ENCODE results near the gene DLG3.

The DLG3 gene

DNA sequence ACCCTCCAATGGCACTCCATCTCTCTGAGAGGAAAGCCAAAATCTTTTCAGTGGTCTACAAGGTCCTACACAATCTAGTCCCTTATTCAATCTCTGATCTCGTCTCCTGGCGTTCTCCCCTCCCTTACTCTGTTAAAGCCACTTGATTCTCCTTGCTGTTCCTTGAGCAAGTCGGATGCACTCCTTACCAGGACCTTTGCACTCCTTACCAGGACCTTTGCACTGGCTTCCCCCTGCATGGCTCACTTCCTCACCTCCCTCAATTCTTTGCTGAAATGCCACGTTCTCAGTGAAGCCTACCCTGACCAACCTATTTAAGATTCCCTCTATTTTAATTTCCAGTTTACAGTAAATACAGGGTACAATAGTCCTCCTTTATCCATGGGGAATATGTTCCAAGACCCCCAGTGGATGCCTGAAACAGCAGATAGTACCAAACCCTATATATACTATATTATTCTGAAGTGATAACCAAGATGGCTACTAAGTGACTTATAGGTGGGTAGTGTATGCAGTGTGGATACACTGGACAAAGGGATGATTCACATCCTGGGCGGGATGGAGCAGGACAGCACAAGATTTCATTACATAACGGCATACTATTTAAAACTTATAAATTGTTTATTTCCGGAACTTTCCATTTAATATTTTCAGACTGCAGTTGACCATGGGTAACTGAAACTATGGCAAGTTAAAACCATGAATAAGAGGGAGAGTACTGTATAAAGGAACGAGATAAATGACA, 6.5 kb upstream of the DLG3 start:
- no peak for FAIRE-seq

DNA sequence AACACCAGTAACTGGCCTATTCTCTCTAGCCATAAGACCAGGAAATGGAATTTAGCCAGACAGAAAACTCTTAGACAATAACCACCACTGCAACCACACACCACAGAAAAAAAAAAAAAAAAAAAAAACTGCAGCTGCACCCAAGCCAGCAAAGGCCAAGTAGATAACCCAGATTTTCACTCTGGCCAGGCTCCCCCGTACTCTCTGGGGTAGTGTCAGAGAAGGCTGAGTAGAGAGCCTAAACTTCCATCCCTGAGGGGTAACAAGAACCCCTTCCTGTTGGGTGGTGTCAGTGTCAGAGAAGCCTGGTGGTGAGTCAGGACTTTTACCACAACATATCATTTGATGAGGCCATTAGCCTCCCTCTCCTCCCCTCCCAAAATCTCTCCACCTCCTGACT, 5.6 kb upstream of the DLG3 start:
- FAIRE-seq = no peak

DNA sequence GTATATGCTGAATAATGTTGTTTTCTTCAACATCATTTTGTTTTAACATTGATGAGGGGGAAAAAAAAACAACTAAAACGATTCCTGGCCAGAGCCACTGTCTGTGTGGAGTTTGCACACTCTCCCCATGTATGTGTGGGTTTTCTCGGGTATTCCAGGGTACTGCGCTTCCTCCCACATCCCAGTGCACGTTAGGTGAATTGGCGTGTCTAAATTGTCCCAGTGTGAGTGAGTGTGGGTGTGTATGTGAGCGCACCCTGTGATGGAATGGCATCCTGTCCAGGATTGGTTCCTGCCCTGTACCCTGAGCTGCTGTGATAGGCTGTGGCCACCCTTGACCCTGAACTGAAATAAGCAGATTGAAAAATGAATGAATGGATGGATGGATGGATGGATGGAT, 2.4 kb upstream of the DLG3 start:
- FAIRE-seq = no peak

DNA sequence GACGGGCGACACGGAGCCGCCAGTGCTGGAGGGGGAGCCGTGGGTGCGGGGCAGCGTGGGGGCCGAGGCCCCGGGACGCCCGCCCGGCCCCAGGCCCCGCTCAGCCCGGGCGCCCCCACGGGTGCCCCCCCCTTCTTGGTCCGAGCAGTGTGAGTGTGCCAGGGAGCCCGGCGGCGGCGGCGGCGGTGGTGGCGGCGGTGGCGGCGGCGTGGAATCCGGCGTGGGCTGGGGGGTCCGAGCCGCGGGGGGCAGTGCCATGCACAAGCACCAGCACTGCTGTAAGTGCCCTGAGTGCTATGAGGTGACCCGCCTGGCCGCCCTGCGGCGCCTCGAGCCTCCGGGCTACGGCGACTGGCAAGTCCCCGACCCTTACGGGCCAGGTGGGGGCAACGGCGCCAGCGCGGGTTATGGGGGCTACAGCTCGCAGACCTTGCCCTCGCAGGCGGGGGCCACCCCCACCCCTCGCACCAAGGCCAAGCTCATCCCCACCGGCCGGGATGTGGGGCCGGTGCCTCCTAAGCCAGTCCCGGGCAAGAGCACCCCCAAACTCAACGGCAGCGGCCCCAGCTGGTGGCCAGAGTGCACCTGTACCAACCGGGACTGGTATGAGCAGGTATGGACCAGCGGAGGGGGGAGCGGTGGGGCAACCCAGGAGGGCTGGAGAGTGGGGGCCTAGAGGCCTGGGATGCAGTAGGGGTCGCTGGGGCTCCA, 466 bp downstream of the DLG3 start:
- FAIRE-seq = no peak

DNA sequence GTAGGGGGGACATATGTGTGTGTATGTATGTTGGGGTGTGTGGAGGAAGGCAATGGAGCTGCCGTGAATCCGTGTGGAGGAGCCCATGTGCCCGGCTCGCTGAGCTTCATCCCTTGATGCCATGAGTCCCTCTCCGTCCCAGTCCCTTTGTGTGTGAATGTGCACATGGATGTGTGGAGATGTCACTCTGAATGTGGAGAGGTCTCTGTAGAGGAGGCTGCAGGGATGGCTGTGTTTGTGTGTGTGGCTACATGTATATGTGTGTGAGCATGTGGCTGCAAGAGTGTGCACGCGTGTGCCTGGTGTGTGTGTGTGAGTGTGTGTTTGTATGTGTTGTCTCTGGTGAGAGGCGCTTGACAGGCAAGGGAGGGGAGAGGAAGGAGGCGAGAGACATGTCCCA, 1.3 kb downstream of the DLG3 start:
- no peak for FAIRE-seq

DNA sequence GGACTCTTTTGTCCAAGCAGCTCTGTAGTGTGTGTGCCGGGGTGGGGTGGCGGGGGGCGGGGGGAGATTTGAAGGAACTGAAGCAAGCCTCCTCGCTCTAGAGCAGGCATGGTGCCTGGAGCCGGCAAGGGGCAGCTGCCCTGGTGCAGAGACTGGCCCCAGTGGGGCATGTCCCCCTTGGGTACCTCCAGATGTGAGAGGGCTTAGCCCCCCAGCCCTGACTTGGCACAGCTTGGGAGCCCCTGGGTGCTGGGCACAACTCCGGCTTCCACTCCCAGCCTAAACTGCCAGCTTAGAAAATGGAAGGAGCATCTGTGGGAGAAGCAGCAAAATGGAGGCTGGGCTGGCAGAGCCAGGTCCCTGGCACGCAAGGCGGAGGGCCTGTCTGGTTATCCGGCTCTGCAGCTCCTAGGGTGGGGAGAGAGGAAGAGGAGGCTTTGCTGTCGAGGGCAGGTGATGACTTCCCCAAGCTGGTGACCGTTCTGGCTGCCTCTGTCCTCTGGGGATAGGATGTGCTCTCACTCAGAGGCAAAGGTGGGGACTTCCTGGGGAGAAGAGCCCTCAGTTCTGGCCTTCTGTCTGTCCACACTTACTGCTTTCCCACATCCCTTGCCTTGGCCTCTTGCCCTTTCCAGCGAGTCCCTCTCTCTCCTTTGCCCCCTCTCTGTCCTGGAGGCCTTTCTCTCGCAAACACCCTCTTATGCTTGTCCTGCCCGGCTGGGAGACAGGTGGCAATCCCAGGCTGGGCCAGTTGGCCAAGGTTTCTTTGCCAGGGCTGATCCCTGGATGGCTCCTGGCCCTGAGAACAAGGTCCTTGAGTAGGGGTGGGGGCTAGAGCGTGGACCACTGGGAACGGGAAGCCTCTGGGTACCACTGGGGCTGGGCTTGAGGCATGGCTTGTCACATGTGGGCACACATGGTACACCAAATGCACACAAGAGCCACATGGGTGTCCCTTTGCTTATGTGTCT, 2.0 kb downstream of the DLG3 start:
- no peak for FAIRE-seq

DNA sequence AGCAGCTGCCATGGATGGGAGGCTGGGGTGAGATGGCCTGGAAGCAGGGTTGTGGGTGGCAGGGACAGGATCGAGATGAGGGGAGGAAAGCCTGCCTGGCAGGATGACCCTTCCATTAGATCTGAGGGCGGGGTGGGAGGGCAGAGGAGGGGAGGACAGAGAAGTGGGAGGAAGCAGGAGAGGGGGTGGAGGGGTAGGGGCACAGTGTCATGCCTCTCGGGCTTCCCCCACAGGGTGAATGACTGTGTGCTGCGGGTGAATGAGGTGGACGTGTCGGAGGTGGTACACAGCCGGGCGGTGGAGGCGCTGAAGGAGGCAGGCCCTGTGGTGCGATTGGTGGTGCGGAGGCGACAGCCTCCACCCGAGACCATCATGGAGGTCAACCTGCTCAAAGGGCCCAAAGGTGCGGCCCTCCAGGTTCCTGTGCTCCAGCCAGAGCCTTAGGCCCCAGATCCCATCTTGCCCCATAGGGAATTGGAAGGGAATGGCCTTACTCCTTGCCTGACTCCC, 4.9 kb downstream of the DLG3 start:
- no peak for FAIRE-seq

DNA sequence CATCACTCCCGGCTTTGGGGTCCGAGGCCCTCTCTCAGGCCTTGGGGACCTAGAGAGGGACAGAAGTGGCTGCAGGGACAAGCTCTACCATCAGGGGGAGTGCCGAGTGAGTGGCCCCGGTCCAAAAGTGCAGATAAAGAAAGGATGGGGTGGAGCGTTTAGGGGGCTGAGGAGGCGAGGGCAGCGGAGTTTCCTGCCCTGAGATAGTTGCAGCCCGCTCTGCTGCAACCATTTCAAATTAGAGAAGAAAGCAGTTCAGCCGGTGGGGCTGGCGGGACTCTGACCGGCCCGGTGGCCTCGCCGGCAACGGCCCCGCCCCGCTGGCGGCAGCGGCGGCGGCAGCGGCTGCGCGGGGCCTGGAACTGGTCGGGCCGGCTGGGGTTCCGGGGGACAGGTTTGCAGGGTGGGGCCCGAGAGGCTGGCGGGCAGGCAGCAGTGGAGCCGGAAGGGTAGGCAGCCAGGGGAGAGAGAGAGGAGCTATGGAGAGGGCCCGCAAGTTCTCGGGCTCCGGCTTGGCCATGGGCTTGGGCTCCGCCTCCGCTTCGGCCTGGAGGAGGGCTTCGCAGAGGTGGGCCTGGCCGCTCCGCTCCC, 7.6 kb downstream of the DLG3 start:
- FAIRE-seq = no peak

DNA sequence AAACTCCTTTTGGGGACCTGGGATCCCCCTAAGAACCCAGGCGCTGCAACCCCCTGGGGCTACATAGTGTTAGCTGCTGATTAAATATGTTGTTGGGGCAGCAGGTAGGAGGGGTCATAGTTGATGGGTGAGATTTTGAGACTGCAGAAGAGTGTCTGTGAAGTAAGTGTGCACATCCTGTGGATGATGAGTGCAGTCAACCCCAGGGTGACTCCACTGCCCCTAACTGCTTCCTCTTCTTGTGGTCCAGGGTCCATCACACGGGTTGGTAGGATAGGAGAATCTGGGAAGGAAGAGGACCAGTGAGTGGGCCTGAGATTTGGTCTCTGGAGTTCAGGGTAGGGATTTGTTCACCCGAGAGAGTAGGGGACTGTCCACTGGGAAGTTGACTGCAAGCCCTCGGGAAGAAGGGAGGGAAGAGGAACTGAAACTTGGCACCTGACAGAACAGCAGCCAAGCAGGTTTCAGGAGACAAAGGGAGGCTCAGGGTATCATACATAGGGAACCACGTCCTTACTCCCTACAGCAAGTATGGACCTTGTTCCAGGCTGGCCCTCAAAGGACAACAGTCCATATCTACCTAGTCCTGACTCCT, 8.5 kb downstream of the DLG3 start:
- FAIRE-seq = no peak

DNA sequence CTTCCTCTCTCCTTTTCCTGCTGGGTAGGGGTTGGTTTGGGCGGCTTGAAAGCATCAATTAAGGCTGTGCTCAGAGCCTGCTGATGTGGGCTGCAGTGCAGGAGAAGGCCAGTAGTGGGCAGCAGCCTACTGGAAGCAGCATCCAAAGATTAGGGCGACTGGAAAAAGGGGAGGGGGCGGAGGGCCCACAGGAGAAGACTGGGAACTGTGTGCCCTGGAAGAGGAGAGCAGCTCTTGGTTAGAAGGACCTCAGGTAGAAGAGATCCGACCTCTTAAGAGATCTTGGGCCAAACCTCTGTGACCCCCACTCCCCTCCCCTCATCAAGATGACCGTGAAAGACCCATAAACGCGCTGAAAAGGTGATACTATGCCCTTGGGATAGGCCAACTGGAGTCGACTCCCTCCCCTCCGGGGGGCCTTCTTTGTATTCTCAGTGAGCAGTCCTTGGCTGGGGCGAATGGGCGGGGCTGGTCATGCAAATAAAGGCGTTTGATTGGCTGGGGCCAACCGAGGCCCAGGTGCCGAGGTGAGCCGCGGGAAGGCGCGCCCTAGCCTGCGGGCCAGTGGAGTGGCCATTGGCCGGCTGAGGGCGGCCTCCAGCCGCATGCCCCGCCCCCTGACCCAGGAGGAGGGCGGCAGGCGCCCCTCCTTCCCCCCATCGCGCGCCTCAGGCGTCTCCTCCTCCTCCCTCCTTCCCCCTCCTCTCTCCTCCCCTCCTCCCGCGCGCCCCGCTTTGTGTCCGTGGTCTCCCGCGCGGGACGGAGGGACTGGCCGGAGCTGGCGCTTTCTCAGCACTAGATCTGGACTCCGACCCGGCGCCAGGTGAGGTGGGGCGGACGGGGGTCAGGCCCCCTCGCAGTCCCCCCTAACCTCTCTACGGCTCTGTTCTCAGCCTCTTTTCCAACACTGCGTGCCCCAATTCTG, 10.1 kb downstream of the DLG3 start:
- FAIRE-seq = no peak

DNA sequence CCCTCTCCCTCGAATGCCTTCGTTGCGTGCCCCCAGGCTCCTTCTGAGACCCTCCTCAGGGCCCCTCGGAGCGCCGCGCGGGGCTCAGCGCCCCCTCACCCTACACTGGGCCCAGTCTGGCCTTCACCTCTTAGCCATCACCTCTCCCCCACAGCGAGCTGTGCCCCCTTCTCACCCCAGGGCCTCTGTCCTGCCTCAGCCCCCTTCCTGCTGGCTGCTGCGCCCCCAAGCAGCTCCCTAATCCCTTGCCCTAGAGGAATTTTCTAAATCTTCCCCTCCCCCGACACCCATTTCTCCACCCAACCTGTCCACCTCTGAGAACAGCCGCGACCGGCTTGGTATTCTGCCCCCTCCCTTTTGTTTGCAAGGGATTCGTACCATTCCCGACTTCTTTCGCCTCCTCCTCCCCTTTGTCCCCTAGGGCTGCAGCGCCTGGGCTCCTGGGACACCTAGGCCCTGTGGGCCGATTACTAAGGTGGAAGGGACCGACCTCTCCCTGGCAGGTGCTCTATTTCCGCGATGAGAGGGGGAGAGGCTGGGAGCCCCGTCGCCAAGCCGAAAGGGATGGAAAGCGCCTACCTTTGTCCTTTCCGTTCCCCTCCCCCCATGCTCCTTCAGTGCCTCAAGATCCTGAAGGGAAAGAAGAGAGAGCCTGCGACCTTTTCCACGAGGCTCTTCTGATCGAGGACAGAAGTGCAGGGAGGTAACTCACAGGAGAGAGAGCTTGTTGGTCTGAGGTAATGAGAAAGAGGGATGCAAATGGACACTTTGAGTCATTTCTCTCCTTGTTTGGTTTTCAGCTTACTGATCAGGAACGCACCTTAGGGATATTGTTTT, 10.9 kb downstream of the DLG3 start:
- FAIRE-seq = no peak

DNA sequence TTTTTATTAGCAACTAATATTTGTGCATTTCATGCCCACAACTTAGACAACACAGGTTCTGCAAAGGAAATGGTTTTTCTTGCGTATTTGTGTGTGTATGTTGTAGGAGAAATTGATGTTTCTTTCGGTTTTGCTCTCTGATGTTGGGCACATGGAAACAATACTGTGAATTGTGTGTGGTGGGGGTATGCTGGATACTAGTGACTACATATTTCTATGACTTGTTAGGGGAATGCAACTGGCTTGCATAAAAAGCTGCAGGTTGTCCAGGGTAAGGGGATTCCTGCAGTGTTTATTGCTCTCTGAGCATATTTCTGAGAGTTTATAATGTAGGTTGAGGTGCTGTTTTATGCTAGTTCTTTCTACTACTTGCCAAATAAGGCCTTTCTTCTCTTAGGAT, 11.6 kb downstream of the DLG3 start:
- FAIRE-seq = no peak

DNA sequence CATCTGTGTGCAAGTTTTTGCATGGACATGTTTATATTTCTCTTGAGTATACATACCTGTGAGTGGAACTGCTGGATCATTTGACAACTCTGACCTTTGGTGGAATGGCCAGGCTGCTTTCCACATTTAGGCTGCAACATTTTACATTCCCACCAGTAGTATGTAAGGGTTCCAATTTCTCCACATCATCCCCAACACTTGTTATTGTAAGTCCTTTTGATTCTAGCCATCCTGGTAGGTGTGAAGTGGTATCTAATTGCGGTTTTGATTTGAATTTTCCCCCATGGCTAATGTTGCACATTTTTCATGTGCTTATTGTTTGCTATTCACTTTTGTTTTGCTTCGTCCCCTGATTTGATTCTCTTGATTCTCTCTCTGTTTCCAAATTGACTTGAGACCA, 16.4 kb downstream of the DLG3 start:
- no peak for FAIRE-seq

DNA sequence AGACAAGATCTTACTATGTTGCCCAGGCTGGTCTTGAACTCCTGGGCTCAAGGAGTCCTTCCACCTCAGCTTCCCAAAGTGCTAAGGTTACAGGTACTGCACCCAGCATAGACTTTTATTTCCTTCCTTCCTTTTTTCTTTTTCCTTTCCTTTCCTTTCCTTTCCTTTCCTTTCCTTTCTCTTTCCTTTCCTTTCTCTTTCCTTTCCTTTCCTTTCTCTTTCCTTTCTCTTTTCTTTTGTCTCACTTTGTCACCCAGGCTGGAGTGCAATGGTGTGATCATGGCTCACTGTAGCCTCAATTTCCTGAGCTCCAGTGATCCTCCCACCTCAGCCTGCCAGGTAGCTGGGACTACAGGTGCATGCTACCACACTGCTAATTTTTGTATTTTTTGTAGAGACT, 19.4 kb downstream of the DLG3 start:
- no peak for FAIRE-seq

DNA sequence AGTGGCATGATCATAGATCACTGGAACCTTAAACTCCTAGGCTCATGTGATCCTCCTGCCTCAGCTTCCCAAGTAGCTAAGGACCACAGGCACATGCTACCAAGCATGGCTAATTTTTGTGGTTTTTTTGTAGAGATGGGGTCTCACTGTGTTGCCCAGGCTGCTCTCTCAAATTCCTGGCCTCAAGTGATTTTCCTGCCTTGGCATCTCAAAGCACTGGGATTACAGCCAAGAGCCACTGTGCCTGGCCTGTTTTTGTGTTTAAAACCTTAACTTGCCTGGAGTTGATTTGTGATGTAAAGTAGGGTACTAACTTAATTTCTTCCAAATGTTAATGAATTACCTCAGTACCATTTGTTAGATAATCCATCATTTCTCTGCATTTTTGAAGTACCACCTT, 22.3 kb downstream of the DLG3 start:
- no peak for FAIRE-seq

DNA sequence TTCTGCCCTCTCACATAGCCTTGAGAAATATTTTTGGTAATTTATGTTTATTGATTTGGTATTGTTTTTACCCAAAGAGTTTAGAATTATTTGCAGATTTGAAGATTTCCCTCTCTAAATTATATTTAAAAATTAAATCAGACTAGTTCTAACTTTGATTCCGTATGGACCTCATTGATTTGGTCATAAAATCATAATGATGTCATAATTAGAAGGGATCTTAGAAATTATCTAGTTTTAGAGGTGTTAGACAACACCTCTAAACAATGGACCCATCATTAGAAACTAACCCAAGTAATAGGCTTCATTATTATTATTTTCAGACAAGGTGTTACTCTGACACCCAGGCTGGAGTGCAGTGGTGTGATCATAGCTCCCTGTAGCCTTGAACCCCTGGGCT, 24.1 kb downstream of the DLG3 start:
- FAIRE-seq = no peak

DNA sequence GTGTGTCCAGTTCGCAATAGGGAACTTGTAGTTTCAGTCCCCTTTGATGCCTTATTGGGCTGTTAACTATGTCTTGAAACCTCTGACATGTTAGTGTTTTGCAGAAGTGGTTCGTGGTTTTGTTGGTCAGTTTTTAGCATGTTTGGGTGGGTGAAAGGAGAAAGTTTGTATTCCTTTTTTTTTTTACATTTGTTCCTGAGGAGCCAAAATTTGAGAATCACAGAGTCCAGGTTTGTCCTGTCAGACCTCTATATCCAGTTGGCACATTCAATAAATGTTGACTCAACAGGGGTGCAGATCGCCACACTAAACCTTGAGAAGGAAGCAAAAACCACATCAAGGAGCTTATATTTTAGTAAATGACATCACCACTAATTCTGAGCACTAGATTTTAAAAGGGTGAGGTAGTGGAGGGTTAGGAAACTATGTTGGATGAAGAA, 26.2 kb downstream of the DLG3 start:
- no peak for FAIRE-seq

DNA sequence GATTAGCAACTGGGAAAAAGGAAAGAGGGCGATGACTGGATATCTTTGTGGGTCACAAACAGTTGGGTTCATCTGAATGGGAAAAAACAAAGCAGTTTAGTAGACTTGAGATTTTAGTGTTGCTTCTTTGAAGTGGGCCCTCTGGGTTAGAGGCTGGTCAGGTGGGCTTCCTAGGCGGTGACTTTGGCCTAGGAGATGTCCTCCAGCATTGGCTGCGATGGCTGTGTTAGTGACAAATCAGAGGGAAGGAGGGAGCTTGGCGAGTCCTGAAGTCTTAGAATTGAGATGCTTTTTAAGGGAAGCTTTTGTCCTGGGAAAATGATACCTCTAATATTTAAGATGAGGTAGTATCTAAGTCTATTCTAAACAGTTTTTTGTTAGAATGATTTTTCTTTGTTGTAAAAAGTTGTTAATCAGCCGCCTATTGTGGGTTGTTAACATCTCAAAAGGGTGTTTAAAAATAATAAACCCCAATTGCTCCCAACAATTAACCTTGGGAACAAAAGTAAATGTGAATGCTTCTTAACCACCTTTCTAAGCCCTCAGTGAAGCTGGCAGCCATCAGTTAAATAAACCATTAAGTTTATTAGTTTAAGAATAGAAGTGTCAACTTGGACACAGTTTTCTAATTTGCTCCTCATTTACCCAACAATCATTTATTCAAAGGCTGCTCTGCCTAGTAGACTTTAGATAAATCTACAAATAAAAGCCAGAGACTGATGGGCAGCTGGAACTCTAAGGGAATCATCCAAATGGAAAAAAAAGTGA, 31.7 kb downstream of the DLG3 start:
- no peak for FAIRE-seq

DNA sequence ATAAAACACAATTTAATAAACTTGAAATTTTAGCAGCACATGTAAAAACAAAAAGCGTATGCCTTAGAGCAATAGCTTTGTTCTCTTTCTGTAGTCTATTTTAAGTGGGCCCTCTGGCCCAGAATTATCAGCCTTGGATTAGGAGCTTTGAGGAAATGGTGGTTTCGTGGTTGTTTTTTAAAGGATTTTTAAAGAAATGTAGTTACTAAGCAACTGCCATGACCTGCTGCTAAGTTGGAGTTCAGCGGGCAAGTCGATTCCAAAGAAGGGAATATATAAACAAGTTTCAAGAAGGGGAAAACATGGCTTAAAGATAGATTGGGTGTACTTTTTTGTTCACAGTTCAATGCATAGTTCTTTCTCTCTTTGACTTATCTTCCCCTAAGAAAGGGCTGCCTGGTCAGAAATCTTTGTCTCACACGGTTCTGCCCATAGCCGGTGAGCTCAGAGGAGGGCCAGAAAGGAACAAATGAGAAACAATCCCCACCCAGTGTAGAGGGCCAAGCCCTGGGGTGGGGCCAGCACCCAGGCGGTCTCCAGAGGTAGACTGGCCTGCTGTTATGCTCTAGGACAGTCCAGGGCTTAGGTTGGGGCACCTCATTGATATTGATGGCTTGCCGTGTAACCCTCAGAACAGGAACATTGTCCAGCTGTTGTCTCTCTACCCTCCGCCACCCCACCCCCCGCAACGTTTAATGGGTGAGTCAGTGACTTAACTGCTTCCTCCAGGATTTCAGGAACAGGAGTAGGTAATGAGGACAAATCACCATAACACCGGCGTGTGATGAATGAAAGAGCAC, 32.5 kb downstream of the DLG3 start:
- FAIRE-seq = no peak
